Activated B cell treated with CpG ODN at 0.5 μM for 24 hours (primary cell): ENCODE results near the gene CD276. TPM values are rescaled to one million over a fixed set of nuclear protein-coding genes. Genes with fewer than 3 reads are reported as not detected.

ENCODE experiments used
- ATAC-seq: fragments of 200-7000 bp; cut with Tn5 transposase; one replicate; pipeline ENCODE4 v1.10.0; 2021; ENCODE audit warnings: low read depth, mild to moderate bottlenecking, moderate library complexity
- CTCF ChIA-PET: fragments of 350-600 bp; sonication (Branson Sonifier 250); formaldehyde crosslinking; loops from one replicate; lab custom pipeline; 2021; ENCODE audit warnings: antibody characterized with exemption; lab: Charles Lee
- POLR2A ChIA-PET: fragments of 350-600 bp; sonication (Branson Sonifier 250); formaldehyde crosslinking; loops from one replicate; lab custom pipeline; 2021; ENCODE audit warnings: antibody characterized with exemption; lab: Charles Lee
- DNase-seq: peaks from one replicate; pipeline ENCODE4 v3.0.0; 2022
- H3K27ac Mint-ChIP-seq: one replicate; pipeline ENCODE4 v1.8.0; 2020; ENCODE audit warnings: mixed read lengths
- H3K27me3 Mint-ChIP-seq: one replicate; pipeline ENCODE4 v1.8.0; 2021; ENCODE audit warnings: mixed read lengths
- H3K36me3 Mint-ChIP-seq: one replicate; pipeline ENCODE4 v1.8.0; 2021; ENCODE audit warnings: low read depth, mixed read lengths
- H3K4me1 Mint-ChIP-seq: one replicate; pipeline ENCODE4 v1.8.0; 2021; ENCODE audit warnings: mixed read lengths
- H3K4me3 Mint-ChIP-seq: one replicate; pipeline ENCODE4 v1.8.0; 2020; ENCODE audit warnings: mild to moderate bottlenecking, mixed read lengths
- H3K9me3 Mint-ChIP-seq: one replicate; pipeline ENCODE4 v1.8.0; 2020; ENCODE audit warnings: mixed read lengths
- CTCF ChIP-seq: fragments of 200-600 bp; IDR thresholded peaks from one replicate; pipeline ENCODE4 v1.8.0; 2022; ENCODE audit warnings: antibody characterized with exemption, mild to moderate bottlenecking
- intact Hi-C: fragments of 100-400 bp; cut with micrococcal nuclease; formaldehyde crosslinking; loops from one replicate; pipeline ENCODE4 v1.15.1; 2024
- total RNA-seq: library from RNA; stranded (reverse); gene quantifications from 2 replicates; pipeline ENCODE4 v1.2.3, GENCODE V29; 2022

CD276 gene
- total RNA-seq, 1 donor from 2014 or later: 0.38 TPM

- POLR2A ChIA-PET: no interaction called here
- no peak for TF ChIP-seq CTCF
- intact Hi-C loops: no loop called here
- Mint-ChIP-seq H3K27me3 (peaks cover 30% of the 10 kb centered on the region), H3K36me3 (no peaks in the 10 kb centered on the region), H3K4me1 (peaks cover 2% of the 10 kb centered on the region), H3K9me3 (no peaks in the 10 kb centered on the region), H3K4me3 (no peak overlapping the region), H3K27ac (no peak overlapping the region)
- ATAC-seq (no peak), DNase-seq (no peak)
- CTCF ChIA-PET: no interaction called here
Observed at GRCh38 chr15:73756947-73757513, 72.8 kb downstream of the CD276 start.

GRCh38 chr15:73757571-73757970, 73.4 kb downstream of the CD276 start:
- ATAC-seq (no peak), DNase-seq (no peak)
- no peak for TF ChIP-seq CTCF
- intact Hi-C loops: no loop called here
- peaks cover 30% of the 10 kb centered on the region for H3K27me3 Mint-ChIP-seq
- H3K36me3 Mint-ChIP-seq: no peaks in the 10 kb centered on the region
- H3K27ac Mint-ChIP-seq: no peak overlapping the region
- ChIA-PET CTCF (no interaction called here), POLR2A (no interaction called here)
- peaks cover 2% of the 10 kb centered on the region for H3K4me1 Mint-ChIP-seq
- H3K9me3 Mint-ChIP-seq: no peaks in the 10 kb centered on the region
- H3K4me3 Mint-ChIP-seq: no peak overlapping the region

GRCh38 chr15:73758461-73758860, 74.3 kb downstream of the CD276 start:
- peaks cover 29% of the 10 kb centered on the region for H3K27me3 Mint-ChIP-seq
- ChIA-PET CTCF (no interaction called here), POLR2A (no interaction called here)
- intact Hi-C loops: no loop called here
- peaks cover 2% of the 10 kb centered on the region for H3K4me1 Mint-ChIP-seq
- ATAC-seq (no peak), DNase-seq (no peak)
- no peak for TF ChIP-seq CTCF
- no peak overlapping the region for H3K4me3 Mint-ChIP-seq
- no peaks in the 10 kb centered on the region for H3K36me3 Mint-ChIP-seq
- H3K9me3 Mint-ChIP-seq: no peaks in the 10 kb centered on the region
- H3K27ac Mint-ChIP-seq: no peak overlapping the region

- intact Hi-C loops: no loop called here
- TF ChIP-seq CTCF: no peak
- ChIA-PET CTCF (no interaction called here), POLR2A (no interaction called here)
- Mint-ChIP-seq H3K27me3 (peaks cover 10% of the 10 kb centered on the region), H3K36me3 (no peaks in the 10 kb centered on the region), H3K4me1 (no peaks in the 10 kb centered on the region), H3K27ac (no peak overlapping the region), H3K9me3 (no peaks in the 10 kb centered on the region), H3K4me3 (no peak overlapping the region)
- no peak for DNase-seq
- ATAC-seq: no peak
Observed at GRCh38 chr15:73760330-73761329, 76.4 kb downstream of the CD276 start.

GRCh38 chr15:73763931-73764330, 79.7 kb downstream of the CD276 start:
- CTCF ChIA-PET: no interaction called here
- POLR2A ChIA-PET: no interaction called here

More at GRCh38 chr15:73763931-73764330, 79.7 kb downstream of the CD276 start:
- Mint-ChIP-seq H3K27ac (no peak overlapping the region), H3K36me3 (no peaks in the 10 kb centered on the region), H3K4me1 (no peaks in the 10 kb centered on the region), H3K4me3 (no peak overlapping the region), H3K9me3 (no peaks in the 10 kb centered on the region), H3K27me3 (peaks cover 8% of the 10 kb centered on the region)
- DNase-seq: no peak
- intact Hi-C loops: no loop called here
- no peak for ATAC-seq
- no peak for TF ChIP-seq CTCF
